NCI-H1436 treated with DMSO at 0.1 percent for 48 hours (cell line): ENCODE data around the gene PLEKHG1.

Experiments
- DNase-seq: peaks from one replicate; lab custom pipeline; 2025; lab: John Stamatoyannopoulos, UW

The PLEKHG1 gene

GRCh38 chr6:150640556-150641209 lies 41.0 kb downstream of the PLEKHG1 start:
- DNase-seq: no peak

- no peak for DNase-seq
These were observed 41.9 kb downstream of the PLEKHG1 start for GRCh38 chr6:150641398-150642139.

- DNase-seq: no peak
These were observed 46.5 kb downstream of the PLEKHG1 start for GRCh38 chr6:150646228-150646627.

GRCh38 chr6:150647051-150647450 lies 47.4 kb downstream of the PLEKHG1 start:
- no peak for DNase-seq
